DMS53 treated with DMSO at 0.1 percent for 48 hours (cell line): Measurements from ENCODE around the gene CD44.

ENCODE experiments used
- DNase-seq: peaks from one replicate; lab custom pipeline; 2025; ENCODE audit not compliant: unreplicated experiment; lab: John Stamatoyannopoulos, UW

The CD44 gene

GRCh38 chr11:35173616-35174566 is 34.9 kb downstream of the CD44 start:
- no peak for DNase-seq

- no peak for DNase-seq
Measured at GRCh38 chr11:35174666-35175065, 35.7 kb downstream of the CD44 start.

- no peak for DNase-seq
Measured at GRCh38 chr11:35177370-35177769, 38.4 kb downstream of the CD44 start.

GRCh38 chr11:35178067-35178805 is 39.3 kb downstream of the CD44 start:
- DNase-seq = no peak

GRCh38 chr11:35178873-35179272 is 39.9 kb downstream of the CD44 start:
- no peak for DNase-seq

GRCh38 chr11:35179466-35180135 is 40.6 kb downstream of the CD44 start:
- no peak for DNase-seq

- DNase-seq = no peak
Measured at GRCh38 chr11:35180317-35181233, 41.6 kb downstream of the CD44 start.

- DNase-seq = no peak
Measured at GRCh38 chr11:35182317-35182939, 43.5 kb downstream of the CD44 start.

GRCh38 chr11:35183326-35183925 is 44.5 kb downstream of the CD44 start:
- DNase-seq = no peak

- DNase-seq = no peak
Measured at GRCh38 chr11:35185696-35186095, 46.7 kb downstream of the CD44 start.

- DNase-seq = no peak
Measured at GRCh38 chr11:35187996-35188395, 49.0 kb downstream of the CD44 start.

- no peak for DNase-seq
Measured at GRCh38 chr11:35190804-35191348, 51.9 kb downstream of the CD44 start.

GRCh38 chr11:35192347-35192746 is 53.4 kb downstream of the CD44 start:
- no peak for DNase-seq

- DNase-seq = no peak
Measured at GRCh38 chr11:35193767-35194166, 54.8 kb downstream of the CD44 start.

GRCh38 chr11:35197292-35197691 is 58.3 kb downstream of the CD44 start:
- no peak for DNase-seq

- no peak for DNase-seq
Measured at GRCh38 chr11:35200811-35201341, 61.9 kb downstream of the CD44 start.

GRCh38 chr11:35204614-35205013 is 65.6 kb downstream of the CD44 start:
- no peak for DNase-seq

- no peak for DNase-seq
Measured at GRCh38 chr11:35206616-35207015, 67.6 kb downstream of the CD44 start.
